Uterus (tissue), 2 donors: Measurements from ENCODE around the gene CNST.

Experiments
- CTCF ChIP-seq, 4 experiments: fragments of 200-600 bp in 2 of 4; fragments of 450-650 bp in 2 of 4; sonication (generic) in 2 of 4; IDR thresholded peaks; one replicate each; pipeline ENCODE4 v1.5.1; 2016 to 2019; ENCODE audit warnings: antibody characterized with exemption in 4 of 4, mild to moderate bottlenecking in 2 of 4, moderate library complexity in 1 of 4
- POLR2A ChIP-seq, 2 donors: fragments of 450-650 bp; IDR thresholded peaks; one replicate each; pipeline ENCODE4 v1.6.1; 2016; ENCODE audit warnings: antibody characterized with exemption in 2 of 2, mild to moderate bottlenecking in 1 of 2, moderate library complexity in 1 of 2

GRCh38 chr1:246588159-246588721 lies 22.0 kb downstream of the CNST start:
- TF ChIP-seq CTCF (IDR thresholded peaks at IDR 0.05) = no peak
- TF ChIP-seq POLR2A (IDR thresholded peaks at IDR 0.05) = no peak
